Measurements from ENCODE around the gene GTPBP6. TPM values are rescaled to one million over a fixed set of nuclear protein-coding genes. Genes with fewer than 3 reads are reported as not detected.

Gene GTPBP6
- total RNA-seq, 1 donor = 25.5 TPM

DNA sequence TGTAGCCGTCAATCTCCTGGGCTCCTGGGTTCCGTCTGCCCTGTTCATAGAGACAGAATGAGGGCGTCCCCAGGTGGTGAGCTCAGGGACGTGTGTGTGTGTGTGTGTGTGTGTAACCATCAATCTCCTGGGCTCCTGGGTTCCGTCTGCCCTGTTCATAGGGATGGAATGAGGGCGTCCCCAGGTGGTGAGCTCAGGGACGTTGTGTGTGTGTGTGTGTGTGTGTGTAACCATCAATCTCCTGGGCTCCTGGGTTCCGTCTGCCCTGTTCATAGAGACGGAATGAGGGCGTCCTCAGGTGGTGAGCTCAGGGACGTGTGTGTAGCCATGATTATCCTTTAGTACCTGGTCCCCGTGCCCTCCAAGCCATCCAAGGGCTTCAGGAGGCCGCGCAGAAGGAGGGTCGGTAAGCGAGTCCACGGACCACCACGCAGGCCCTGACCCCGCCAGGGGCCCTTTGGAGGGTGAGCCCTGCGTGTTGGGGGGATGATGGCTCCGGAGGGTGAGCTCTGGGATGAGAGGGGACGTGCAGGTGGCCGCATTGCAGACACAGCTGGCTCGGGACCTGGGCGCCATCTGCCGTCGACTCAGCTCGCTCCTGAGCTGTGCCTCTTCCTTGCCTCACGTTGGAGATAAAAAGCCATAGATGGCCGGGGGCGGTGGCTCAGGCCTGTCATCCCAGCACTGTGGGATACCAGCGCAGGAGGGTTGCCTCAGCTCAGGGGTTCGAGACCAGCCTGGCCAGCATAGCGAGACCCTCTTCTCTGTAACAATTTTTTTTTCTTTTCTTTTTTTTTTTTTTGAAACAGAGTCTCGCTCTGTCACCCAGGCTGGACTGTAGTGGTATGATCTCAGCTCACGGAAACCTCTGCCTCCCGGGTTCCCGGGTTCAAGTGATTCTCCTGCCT, 5.4 kb upstream of the GTPBP6 start:
- DNase-seq (ENCODE audit: low read depth) = peak; percentile 38
- H3K4me3 ChIP-seq (ENCODE audit: low read depth, low read length) = no peak overlapping the region
- TF ChIP-seq, protein P1, sequence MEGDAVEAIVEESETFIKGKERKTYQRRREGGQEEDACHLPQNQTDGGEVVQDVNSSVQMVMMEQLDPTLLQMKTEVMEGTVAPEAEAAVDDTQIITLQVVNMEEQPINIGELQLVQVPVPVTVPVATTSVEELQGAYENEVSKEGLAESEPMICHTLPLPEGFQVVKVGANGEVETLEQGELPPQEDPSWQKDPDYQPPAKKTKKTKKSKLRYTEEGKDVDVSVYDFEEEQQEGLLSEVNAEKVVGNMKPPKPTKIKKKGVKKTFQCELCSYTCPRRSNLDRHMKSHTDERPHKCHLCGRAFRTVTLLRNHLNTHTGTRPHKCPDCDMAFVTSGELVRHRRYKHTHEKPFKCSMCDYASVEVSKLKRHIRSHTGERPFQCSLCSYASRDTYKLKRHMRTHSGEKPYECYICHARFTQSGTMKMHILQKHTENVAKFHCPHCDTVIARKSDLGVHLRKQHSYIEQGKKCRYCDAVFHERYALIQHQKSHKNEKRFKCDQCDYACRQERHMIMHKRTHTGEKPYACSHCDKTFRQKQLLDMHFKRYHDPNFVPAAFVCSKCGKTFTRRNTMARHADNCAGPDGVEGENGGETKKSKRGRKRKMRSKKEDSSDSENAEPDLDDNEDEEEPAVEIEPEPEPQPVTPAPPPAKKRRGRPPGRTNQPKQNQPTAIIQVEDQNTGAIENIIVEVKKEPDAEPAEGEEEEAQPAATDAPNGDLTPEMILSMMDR (IDR thresholded peaks at IDR 0.05; ENCODE audit: insufficient read depth, low read depth, low read length) = peak; percentile 33

DNA sequence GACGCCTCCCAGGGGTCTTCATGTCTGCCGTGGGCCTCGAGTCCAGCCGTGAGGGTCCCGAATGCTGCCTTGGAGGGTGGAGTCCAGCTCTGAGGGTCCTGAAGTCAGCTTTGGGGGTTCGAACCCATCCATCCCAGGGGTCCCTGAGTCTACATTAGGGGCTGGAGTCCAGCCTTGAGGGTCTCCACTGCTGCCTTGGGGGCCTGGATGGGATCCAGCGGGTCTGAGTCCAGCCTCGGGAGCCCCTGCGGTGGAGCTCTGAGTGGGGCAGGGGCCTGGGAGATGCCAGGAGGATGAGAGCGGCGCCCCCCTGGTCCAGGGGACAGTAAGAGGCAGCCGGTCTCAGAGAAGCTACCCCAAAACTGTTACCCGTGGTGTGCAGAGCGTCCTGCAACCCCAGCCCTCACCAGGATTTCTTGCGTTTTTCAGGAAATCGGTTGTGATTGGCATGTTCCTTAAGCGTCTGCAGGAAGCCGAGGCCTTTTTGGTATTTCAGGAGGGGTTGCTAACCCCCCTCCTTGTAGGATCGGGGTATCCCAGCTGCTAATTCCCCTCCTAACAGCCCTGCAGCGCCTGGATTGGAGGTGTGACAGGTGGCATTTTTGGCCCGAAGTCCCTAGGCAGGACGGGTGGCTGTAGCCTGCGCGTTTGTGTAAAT, 1.7 kb upstream of the GTPBP6 start:
- DNase-seq (ENCODE audit: low read depth) = peak; percentile 18
- TF ChIP-seq, protein P1 (IDR thresholded peaks at IDR 0.05; ENCODE audit: insufficient read depth, low read depth, low read length) = no peak
- peak overlapping the region; percentile 94 for H3K4me3 ChIP-seq (ENCODE audit: low read depth, low read length)

DNA sequence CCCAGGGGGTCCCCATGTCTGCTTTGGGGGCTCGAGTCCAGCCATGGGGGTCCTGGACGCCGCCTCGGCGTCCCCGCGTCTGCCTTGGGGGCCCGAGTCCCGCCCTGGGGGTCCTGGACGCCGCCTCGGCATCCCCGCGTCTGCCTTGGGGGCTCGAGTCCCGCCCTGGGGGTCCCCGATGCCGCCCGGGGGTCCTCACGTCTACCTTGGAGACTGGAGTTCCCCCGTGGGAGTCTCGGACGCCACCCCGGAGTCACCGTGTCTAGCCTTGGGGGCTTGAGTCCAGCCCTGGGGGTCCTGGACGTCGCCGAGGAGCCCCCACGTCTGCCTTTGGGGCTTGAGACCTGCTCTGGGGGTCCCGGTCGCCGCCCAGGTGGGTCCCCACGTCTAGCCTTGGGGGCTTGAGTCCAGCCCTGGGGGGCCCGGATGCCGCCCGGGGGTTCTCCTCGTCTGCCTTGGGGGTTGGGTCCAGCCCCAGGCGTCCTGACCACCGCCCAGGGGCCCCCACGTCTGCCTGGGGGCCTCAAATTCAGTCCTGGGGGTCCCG, 1.1 kb upstream of the GTPBP6 start:
- TF ChIP-seq, protein P1 (IDR thresholded peaks at IDR 0.05; ENCODE audit: insufficient read depth, low read depth, low read length) = no peak
- DNase-seq (ENCODE audit: low read depth) = no peak
- H3K4me3 ChIP-seq (ENCODE audit: low read depth, low read length) = peak overlapping the region; percentile 94

DNA sequence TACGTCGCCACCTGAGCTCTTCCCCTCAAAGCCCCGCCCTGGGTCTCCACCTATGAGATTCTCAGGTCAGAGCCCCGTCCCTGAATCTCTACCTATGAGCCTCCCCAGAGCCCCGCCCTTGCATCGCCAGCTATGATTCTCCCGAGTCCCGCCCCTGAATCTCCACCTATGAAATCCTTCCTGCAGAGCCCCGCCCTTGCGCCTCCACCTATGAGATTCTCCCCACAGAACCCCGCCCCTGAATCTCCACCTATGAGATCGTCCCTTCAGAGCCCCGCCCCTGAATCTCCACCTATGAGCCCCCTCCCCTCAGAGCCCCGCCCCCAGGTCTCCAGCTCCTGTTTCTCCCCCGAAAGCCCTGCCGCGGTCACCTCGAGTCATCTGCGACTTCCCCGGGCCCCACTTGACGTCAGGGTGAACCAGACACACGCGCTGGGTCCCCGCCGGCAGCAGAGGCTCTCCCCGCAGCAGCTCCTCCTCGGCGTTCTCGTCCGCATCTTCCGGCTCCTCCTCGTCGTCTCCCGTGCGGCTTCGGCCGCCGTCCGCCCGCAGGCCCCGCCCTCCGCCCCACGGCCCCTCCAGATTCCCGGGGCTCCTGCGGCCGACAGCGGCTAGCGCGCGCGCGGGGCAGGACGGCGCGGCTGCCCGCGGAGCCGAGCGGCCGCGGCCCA, 393 bp downstream of the GTPBP6 start:
- DNase-seq (ENCODE audit: low read depth) = peak; percentile 99
- peak overlapping the region; percentile 84 for H3K4me3 ChIP-seq (ENCODE audit: low read depth, low read length)
- TF ChIP-seq, protein P1 (IDR thresholded peaks at IDR 0.05; ENCODE audit: insufficient read depth, low read depth, low read length) = no peak

DNA sequence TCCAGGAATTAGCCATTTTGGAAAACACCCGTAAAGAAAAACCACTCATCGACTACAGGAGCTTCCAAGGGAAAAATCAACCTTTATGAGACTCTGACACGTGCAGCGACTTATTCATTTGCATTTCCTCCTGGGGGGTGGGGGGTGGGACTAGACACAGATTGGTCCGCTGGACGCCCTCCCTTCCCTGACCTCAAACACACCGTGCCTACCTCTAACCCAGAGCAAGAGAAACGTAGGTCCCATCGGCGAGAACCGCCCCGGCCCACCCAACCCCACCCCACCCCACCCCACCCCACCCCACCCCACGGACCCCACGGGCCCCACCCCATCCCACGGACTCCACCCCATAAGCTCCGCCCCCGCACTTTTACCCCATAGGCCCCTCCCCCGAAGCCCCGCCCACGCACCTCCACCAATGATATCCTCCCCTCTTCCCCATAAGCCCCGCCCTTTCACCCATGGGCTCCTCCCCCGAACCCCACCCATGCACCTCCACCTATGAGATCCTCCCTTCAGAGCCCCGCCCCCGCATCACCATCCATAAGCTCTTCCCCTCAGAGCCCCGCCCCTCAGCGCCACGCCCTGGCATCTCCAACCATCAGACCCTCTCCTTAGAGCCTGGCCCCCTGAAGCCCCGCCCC, 1.1 kb downstream of the GTPBP6 start:
- TF ChIP-seq, protein P1 (IDR thresholded peaks at IDR 0.05; ENCODE audit: insufficient read depth, low read depth, low read length) = no peak
- DNase-seq (ENCODE audit: low read depth) = no peak
- peak overlapping the region; percentile 84 for H3K4me3 ChIP-seq (ENCODE audit: low read depth, low read length)

All from fibroblast of villous mesenchyme (primary cell).